Measurements from ENCODE around the gene SUMF1.

DNA sequence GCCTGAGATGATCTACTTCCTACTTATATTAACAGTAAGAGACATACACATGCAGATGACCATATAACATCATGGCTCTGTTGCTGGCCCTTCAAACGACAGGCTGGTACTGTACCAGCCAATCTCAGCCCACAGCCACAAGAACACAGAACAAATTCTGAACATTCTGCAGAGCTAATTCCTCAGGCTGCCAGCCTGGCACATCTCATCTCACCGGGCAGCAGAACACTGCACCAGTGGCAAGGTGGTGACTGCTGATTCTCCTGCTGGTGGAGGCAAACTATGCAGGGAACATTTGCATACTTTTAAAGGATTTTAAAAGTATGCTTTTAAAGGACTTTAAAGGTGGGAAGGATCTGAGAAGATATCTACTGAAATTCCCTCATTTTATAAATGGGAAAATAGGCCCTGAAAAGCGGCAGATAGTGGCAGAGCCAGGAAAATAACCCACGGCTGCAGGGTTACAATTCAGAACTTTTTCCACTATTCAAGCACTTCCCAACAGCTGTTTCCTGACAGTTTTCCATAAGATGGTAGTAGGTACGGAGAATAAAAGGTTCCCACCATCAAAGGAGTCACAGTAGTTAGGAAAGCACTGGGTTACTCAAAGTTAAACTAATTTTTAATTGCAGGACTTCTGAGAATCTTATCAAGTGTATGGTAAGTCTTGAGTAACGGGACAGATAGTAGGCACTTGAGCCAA is 37.3 kb downstream of the SUMF1 start:
- TF ChIP-seq, protein P1, sequence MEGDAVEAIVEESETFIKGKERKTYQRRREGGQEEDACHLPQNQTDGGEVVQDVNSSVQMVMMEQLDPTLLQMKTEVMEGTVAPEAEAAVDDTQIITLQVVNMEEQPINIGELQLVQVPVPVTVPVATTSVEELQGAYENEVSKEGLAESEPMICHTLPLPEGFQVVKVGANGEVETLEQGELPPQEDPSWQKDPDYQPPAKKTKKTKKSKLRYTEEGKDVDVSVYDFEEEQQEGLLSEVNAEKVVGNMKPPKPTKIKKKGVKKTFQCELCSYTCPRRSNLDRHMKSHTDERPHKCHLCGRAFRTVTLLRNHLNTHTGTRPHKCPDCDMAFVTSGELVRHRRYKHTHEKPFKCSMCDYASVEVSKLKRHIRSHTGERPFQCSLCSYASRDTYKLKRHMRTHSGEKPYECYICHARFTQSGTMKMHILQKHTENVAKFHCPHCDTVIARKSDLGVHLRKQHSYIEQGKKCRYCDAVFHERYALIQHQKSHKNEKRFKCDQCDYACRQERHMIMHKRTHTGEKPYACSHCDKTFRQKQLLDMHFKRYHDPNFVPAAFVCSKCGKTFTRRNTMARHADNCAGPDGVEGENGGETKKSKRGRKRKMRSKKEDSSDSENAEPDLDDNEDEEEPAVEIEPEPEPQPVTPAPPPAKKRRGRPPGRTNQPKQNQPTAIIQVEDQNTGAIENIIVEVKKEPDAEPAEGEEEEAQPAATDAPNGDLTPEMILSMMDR (IDR thresholded peaks at IDR 0.05), result peak in 1 of 4 experiments; percentile 13
- TF ChIP-seq EP300 (IDR thresholded peaks at IDR 0.05), result no peak
- TF ChIP-seq POLR2A (IDR thresholded peaks at IDR 0.05), result no peak
